NCI-H2171 treated with DMSO at 0.1 percent for 48 hours (cell line): Measurements from ENCODE around the gene OR51B4.
"Not testable (repeated sequence)": the region's sequence is repeated elsewhere in the genome, so short reads cannot be mapped to it uniquely, and the experiment has no call there.

Experiments
- DNase-seq: peaks from one replicate; lab custom pipeline; 2025; lab: John Stamatoyannopoulos, UW

OR51B4 gene

GRCh38 chr11:5301846-5302245 is at the start of gene OR51B4:
Gene OR51B4, minus strand, starts transcription at chr11:5301946. Its CDS starts 0 bp downstream, at chr11:5301946.
- DNase-seq = no peak

GRCh38 chr11:5351208-5351607 is 49.5 kb upstream of the OR51B4 start, which contains the start of gene OR51B6:
Gene OR51B6, plus strand, starts transcription at chr11:5351508. Its CDS starts 0 bp downstream, at chr11:5351508.
- DNase-seq = no peak

- DNase-seq = no peak
These were observed 47.8 kb upstream of the OR51B4 start for GRCh38 chr11:5349550-5349949.

GRCh38 chr11:5348551-5349194 is 46.9 kb upstream of the OR51B4 start:
- no peak for DNase-seq

GRCh38 chr11:5345831-5346230 is 44.1 kb upstream of the OR51B4 start:
- no peak for DNase-seq

- no peak for DNase-seq
These were observed 42.0 kb upstream of the OR51B4 start, which contains the start of gene OR51B5 for GRCh38 chr11:5343474-5344335. Gene OR51B5, minus strand, starts transcription at chr11:5343524. Its CDS starts 0 bp downstream, at chr11:5343524.

GRCh38 chr11:5339771-5340322 is 38.1 kb upstream of the OR51B4 start:
- DNase-seq = no peak

- not testable (repeated sequence) for DNase-seq
These were observed 35.5 kb upstream of the OR51B4 start for GRCh38 chr11:5337253-5337652.

- no peak for DNase-seq
These were observed 34.6 kb upstream of the OR51B4 start for GRCh38 chr11:5336331-5336730.

- no peak for DNase-seq
These were observed 33.4 kb upstream of the OR51B4 start for GRCh38 chr11:5335170-5335569.

GRCh38 chr11:5324197-5324596 is 22.5 kb upstream of the OR51B4 start, which contains the start of gene OR51B2:
Gene OR51B2, minus strand, starts transcription at chr11:5324297. Its CDS starts 0 bp downstream, at chr11:5324297.
- DNase-seq = no peak

- DNase-seq = no peak
These were observed 15.5 kb upstream of the OR51B4 start for GRCh38 chr11:5317292-5317691.

GRCh38 chr11:5313326-5314023 is 11.7 kb upstream of the OR51B4 start:
- DNase-seq = not testable (repeated sequence)

- no peak for DNase-seq
These were observed 8.7 kb upstream of the OR51B4 start for GRCh38 chr11:5310423-5310822.

- DNase-seq = no peak
These were observed 5.7 kb upstream of the OR51B4 start for GRCh38 chr11:5307256-5308019.

- DNase-seq = no peak
These were observed 2.3 kb upstream of the OR51B4 start for GRCh38 chr11:5304046-5304445.

- DNase-seq = no peak
These were observed 1.9 kb upstream of the OR51B4 start for GRCh38 chr11:5303626-5304025.

GRCh38 chr11:5300251-5300650 is 1.5 kb downstream of the OR51B4 start:
- no peak for DNase-seq

- DNase-seq = no peak
These were observed 3.3 kb downstream of the OR51B4 start for GRCh38 chr11:5298451-5298850.

GRCh38 chr11:5297721-5298323 is 3.9 kb downstream of the OR51B4 start:
- no peak for DNase-seq
